ENCODE results near the gene ERC2.

Gene ERC2

DNA sequence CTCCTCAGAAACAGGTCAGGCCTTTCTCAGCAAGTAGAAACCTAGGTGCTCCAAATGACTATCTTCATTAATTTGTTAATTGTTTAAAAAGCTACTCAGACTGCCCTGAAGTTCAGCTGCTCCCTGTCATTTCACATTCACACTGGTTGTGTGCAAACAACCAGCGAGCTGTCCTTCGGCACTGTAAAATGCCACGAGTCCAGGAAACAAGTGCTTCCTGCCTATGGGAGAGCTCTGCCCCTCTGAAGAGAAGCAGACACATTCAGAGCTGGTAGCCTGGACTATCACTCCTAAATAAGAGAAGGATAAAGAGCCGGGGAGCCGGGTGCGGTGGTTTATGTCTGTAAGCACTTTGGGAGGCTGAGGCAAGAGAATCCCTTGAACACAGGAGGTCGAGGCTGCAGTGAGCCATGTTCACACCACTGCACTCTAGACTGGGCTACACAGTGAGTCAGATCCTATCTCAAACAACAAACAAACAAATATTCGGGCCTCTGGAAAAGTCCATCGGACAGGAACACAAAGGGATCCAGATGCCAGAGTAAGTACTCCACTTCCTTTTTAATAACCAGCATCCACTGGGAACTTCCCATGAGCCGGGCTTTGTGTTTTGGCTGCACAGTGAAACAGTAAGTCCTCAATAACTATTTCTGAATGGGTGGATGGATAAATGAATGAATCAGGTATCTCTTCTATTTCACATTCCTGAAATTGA is 866.7 kb downstream of the ERC2 start:
- DNase-seq = no peak

DNA sequence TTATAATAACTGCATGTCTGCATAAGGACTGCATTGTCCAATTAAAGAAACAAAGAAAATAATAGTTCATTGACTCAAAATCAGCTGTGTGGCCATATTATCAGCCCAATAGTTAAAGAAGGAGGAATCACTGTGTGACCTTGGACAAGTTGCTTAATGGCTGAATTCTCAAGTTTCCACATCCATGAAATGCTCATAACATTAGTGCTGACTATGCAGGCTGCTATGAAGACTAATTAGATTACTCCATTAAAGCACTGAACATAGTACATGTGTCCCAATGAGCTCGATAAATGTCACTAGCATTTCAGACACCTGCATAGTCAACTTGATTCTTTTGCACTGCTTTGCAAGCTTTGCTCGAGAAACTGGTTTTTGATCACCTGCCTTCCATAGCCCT is 870.0 kb downstream of the ERC2 start:
- no peak for DNase-seq

DNA sequence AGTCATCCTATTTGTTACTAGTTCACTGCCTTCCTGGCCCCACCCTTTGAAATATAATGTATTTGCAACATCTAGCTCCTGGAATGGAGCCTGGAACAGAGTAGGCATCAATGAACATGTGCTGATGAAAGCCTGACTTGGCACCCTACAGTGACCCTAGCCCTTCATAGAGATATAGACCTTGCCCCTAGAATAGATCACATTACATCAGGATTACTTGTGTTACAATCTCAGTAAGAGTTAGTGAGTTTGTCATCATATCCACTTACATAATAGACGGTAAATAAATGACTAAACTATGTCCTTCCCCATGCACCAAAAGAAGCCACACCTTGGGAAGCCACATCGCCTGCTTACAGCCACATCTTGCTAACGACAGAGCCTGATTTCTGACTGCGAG is 870.6 kb downstream of the ERC2 start:
- no peak for DNase-seq

DNA sequence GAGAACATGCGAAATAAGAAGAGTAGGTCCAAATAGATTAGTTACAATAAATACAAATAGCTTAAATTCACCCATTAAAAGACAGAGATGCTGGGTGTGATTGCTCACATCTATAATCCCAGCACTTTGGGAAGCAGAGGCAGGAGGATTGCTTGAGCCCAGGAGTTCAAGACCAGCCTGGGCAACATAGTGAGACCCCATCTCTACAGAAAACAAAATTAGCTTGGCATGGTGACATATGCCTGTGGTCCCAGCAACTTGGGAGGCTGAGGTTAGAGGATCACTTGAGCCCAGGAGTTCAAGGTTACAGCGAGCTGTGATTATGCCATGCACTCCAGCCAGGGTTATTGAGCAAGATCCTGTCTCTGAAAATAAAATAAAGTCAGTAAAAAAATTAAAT is 872.1 kb downstream of the ERC2 start:
- no peak for DNase-seq

DNA sequence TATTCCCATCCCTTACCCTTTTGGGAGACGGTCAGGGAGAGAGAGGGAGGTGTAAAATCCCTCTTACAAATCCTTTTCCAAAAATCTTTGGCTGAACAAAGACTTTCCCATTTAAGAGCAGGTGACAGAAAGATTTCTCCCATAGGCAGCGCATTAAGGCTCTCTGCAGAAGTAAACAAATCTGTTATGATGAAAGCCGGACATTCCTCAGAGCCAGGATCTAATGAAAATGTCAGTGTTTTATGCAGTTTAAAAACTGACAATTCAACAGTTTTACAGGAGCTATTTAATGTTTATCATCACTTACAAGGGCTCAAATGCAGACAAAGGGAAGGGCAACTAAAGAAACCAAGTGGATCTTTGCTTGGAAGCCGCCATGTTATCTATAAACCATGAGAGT is 872.8 kb downstream of the ERC2 start:
- DNase-seq = no peak

DNA sequence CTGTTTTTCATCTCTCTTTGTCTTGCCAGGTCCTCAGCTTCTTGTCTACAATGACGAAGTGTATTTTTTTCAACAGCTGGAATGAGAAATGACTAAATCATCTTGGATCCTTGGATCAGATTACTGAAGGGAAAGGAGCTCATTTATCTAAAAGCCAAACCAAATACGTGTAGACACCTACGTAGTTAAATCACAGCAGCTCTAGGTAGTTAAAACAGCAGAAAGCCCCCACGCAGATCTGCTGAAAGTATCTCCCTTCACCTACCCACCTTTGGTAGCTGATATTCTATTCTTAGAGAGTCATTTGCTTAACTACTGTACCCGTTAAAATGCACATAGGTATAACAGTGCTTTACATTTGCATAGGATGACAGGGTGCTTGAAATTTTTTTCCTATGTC is 875.7 kb downstream of the ERC2 start:
- DNase-seq = no peak

DNA sequence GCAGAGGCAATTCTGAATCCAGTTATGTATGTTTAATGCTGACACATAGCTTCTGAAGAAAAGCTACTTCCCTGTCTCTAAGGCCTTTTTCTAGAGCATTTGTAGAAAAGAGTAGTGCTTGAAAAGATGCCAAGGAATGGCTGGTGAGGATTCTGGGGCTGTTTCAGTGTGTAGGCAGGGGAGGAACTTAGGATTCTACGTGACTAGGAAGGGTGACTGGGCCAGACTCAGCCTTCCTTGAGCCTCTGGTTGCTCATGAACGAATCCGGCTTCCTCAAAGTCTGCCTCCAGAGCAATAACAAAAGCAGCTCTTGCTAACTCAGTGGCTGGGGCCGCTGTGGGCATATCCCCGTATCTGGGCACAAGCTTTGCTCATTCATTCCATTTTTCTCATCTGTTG is 876.4 kb downstream of the ERC2 start:
- no peak for DNase-seq

DNA sequence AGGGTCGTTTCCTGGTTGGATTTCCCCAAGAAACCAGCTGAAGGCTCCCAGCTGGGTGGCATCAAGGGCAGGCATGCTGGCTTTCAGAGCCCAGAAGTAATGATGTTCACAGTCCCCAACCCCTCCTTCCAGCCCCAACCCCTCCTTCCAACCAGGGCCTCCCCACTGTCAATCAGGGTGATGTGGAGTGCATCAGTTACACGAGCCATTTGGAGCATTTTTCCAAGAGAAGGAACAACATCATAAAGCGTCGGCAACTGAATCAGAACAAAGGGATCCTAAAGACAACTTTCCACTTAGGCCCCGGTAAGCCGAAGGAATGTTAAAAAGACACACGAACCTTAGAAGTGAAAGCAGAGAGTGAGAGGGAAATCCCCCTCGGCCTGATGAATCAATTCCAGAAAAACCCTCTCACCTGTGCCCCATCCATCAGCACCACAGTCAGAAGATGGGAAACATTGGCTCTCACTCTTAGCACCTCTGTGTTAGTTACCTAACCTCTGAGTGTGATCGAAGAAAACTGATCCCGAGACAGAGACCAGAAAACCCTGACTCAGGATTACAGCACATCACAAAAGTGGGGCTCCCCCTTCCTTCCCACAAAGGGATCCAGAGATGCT is 880.0 kb downstream of the ERC2 start:
- no peak for DNase-seq

DNA sequence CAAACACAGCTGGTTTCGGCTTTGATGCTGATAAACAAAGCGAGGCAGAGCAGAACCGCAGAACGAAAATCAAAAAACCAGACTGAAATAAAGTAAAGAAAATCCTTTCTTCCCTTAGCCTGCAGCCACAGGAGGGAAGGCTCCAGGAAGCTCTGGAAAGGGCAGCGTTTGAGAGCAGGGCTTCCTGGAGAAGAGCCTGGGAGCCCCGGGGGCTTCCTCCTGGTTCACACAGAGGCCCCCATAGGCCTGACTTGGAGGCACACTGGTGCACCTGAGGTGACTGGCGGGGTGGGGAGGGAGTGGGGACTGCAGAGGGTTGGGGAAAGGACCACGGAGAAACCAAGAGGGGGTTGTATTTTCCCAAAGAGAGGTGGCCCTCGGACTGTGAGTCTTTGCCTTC is 882.4 kb downstream of the ERC2 start:
- DNase-seq = no peak

DNA sequence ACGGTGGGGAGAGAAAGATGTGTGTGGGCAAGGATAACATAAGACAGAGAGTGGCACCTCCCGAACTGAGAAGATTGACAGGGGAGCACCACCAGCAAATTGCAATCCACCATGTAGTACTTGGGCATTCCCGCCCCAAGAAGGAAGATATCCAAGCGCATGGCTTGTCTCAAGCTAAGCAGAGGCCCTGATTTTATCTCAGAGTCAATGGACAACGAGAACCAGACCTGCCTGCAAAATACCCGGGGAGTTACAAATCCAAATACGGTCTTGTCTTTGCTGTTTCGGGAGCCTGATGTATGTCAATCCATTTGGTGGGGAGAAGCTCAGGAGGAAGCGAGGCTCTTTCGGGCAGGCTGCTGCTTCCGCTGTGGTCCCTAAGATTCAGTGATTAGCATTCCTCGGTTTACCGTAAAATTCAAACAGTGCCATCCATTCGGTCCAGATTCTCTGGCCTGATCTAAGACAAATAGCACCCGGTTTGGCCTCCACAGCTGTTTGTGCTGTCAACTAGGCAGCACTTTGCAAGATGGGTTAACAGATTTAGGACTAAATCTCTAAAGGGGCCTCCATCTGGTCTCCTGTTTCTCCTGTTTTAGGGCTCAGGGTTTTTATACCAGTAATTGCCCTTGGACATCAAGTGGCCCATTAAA is 883.4 kb downstream of the ERC2 start:
- DNase-seq = no peak

DNA sequence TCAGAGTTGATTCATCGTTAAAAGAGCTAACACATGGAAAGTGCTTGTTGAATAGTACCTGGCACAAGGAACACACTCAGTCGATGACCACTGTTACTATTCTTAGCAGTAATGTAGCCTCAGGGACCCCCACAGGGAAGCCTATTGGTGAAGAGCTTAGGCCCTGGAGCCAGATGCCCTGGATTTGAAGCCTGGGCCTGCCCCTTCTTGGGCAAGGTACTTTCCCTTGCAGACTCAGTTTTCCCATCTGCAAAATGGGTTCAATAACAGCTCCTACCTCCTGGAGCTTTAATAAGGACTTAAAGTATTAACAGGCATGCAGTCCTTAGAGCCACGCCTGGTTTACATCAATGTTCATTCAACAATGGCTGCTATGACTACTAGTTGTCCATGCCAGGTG is 884.2 kb downstream of the ERC2 start:
- no peak for DNase-seq

DNA sequence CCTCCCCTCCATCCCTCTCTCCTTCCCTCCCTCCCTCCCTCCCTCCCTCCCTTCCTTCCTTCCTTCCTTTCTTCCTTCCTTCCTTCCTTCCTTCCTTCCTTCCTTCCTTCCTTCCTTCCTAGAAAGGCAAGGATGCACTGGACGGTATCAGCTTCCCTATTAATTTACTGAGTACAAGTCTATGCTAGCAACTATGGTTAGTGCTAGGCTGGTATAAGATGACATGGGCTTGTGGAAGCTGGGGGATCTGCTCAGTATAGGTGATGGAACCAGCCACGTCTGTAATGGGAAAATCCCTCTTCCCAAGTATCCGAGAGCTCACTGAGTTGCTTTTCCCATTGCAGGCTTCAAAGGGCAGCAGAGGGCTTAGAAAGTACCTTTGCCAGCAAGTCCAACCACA is 884.8 kb downstream of the ERC2 start:
- DNase-seq = no peak

DNA sequence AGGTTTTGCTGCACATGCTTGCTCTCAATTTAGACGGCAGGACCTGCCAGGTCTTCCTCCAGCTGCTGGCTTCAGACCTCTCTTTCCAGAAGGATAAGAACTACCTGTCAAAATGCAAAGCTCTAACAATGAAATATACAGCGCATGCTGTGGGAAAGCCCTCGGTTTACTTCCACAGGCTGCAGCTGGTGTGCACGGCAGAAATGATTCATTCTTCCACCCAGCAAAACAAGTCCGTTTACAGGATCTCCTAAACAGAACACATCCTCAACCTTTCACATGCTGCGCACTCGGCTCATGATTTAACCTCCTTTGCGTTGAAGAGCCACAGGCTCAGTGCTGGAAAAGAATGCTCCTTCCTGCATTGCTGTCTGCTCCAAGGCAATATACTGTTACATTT is 888.8 kb downstream of the ERC2 start:
- DNase-seq = no peak

DNA sequence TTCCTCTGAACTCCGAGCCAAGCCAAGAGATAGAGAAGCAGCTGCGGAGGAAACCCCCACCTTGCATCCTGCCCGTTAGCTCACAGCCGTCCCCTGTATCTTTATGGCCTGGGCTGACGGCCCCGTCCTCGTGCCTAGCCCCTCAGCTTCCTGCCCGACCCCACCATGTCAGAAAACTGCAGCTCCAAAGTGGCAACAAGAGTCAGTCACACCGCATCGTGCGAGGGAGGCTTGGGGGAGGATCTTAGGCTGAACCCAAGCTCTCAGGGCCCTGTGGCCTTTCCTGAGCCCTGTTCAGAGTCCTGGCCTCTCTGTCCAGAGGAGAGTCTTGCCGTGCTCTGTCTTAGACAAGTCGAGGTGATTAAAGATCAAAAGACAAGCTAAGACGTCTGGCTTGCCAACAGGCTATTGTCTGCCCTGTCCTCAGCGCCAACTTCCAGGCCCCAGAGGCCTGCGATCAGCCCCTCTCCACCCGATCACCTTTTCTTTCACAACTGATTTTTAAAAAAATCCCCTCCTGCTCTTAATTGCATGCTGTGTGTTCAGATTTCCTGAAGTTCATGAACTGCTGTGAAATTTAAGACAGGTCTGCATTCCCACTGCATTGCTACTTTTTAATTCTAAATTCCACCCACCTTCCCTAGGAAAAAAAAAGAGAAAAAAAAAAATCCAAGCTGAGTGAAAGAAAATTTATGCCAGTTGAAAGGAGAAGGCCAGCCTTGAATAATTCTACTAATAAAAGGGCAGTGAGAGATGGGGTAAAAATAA is 891.5 kb downstream of the ERC2 start:
- no peak for DNase-seq

DNA sequence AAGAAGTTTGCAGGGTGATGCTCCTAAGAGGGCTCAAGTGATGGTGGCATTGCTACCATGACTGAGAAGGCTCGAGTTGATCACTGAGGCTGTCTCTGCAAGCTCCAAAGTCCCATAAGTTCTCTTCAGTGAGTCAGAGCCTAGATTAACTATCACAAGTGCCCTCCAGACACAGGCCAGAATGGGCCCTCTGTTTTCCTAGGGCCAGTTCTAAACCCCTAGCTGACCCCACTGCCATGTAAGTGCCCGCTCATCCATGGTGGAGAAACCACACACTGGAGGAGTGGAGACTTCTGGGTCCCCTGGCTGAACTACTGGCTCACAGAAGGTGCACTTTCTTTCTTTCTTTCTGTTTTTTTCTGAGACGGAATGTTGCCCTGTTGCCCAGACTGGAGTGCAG is 893.6 kb downstream of the ERC2 start:
- no peak for DNase-seq

DNA sequence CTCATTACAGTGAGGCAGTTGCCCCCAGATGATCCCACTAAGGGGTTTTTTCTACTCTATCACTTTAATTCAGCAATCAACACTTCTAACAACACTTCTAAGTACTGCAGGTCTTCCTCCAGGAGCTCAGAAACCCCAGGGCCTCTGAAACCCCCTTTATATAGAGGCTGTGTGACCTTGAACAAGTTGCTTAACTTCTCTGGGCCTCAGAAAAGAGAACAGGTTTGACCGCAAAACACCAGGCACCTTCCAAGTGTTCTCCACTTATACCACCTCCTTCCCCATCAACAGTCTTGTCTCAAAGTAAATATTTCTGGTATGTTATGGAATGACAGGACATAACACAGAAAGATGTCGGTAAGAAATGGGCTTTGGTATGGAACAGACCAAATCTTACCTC is 895.5 kb downstream of the ERC2 start:
- no peak for DNase-seq

DNA sequence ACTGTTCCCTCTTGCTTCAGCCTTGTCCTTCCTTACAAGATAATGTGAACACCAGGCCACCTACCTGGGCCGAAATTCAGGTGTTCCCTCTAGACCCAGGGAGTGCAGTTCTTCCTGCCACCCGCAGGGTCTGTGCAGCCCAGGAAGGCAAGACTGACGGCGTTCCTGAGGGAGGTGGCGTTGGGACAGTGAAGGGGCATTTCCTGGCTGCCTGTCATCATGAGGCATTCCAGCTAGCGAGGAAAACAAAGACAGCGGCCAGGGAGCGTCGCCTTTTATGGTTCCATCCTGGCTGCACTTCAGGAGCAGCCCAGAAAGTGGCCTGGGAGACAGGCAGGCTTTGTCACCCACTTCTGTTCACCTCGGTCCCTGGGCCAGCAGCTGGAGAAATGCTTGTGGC is 896.4 kb downstream of the ERC2 start:
- DNase-seq = no peak

DNA sequence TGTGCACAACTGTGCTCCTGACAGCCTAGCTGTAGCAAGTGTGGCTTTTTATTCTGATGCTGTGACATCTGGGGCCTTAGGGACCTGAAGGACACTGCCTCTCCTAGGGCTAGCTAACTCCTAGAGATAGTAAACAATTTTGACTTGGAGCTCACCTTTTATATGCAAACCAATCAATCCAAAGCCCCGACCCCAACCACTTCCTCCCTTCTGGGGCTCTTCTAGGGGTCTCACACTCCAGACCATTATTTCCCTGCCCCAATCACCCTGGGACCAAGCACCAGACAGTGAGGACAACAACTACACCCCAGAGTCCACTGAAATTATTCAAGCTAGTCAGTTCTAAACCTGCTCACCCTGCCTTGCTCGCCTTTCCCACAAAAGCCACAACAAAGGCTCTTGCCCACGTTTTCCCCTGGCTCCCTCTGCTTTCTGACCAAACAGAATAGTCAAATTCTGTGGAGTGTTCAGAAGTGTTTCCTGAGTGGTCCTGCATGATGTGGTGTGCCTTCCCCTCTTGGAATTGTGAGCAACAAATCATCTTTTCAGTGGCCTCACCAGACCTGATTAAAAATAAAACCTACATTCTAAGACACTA is 897.0 kb downstream of the ERC2 start:
- DNase-seq = no peak

DNA sequence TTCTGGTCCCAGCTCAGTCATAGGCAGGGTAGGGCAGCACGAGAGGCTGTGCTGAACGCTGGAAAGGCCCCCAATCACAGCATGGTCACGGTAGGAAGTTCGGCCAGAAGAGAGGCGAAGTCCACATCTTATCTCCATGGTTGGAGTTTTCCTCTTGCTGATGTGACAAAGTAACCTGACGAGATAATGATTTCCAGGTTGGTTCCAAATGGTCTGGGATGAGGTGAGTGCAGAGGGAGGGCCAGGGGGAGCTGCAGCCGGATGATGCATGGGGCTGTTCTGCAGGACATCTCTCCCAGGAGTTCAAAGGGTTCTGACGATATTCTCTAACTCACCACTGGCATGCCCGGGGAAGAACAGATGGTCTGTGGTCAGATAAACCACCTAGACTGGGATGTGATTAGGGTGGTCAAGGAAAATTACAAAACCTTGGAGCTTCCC is 898.0 kb downstream of the ERC2 start:
- no peak for DNase-seq

DNA sequence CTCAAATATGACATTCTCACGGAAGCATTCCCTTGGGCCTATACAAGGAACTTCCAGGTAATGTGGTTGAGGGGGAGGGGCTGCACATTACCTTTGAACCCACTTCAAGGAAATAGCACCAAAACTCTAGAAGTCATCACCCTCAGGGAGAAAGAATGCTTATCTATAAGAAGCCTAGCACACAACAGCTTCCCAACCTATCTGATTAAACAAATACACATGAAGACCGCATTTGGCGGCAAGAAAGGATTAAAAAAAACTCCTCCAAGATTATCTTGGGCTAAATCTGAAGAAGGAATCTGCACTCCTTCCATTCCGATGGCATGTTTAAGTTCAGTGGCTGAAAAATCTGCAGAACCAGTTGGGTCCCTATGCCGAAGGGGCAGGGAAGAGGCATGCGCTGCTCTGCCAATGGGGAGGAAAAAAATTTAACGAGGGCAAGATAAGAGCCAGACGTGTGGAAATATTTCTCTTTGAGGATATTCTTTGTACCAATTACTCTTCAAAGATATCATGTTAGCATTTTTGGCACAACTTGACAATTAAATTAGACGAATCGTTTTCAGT is 899.2 kb downstream of the ERC2 start:
- DNase-seq = no peak

DNA sequence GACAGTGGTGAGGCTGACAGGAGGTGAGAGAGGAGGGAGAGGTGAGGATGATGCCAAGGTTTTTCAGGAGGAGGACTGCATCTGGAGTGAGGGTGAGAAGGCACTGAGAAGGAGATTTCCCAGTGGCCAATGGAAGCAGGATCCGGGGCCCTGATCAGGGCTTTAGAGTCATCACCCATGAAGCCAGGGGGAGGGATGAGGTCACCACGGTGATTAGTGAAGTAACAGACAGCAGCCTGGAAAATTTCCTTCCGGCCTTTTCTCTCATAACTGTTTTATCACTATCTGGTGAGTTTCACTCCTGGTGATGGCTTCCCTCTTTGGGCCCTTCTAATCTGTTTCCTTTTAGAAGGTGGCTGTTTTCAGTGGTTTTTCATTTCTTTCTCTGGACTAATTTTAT is 900.7 kb downstream of the ERC2 start:
- DNase-seq = no peak

DNA sequence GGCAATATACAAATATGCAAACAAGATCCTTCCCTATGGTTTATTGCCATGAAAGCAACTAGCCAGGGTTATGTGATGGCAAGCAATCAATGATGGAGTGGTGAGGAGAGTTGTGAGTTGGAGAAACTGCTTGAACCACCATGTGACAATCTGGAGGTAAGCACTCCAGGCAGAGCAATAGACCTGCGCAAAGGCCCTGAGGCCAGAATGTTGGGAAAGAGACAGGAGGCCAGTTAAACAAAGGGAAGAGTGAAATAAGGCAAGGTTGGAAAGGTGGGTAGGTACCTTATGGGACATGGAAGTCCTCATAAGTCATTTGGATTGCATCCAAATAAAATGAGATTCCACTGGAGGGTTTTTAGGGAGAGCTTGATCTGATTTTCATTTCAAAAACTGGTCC is 901.1 kb downstream of the ERC2 start:
- DNase-seq = no peak

DNA sequence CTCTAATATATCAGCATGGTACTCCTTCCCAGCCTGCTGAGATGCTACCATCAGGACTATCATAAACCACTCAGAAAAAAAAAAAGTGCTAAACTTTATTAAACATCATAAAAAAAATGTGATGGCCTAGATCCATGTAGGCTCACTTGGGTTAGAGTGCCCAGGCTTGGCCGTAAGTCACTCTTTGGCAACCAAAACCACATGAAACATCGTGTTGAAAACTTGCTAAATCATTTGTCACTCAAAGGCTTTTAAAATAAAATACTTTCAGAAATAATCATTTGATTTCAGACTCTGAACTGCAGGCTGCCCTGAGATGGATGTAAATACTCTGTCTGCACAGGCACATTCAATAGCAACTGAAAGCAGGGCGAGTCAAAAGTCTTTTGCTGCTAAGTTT is 902.7 kb downstream of the ERC2 start:
- DNase-seq = no peak

Data from activated naive CD4-positive, alpha-beta T cell treated with anti-CD3 and anti-CD28 coated beads, Interleukin-2, amount 50 U/mL, for 16 hours (primary cell).